ENCODE results near the gene MPHOSPH8. TPM values are rescaled to one million over a fixed set of nuclear protein-coding genes. Genes with fewer than 3 reads are reported as not detected.

Gene MPHOSPH8
- polyA plus RNA-seq, 1 donor = 56.3 TPM

GRCh38 chr13:19596960-19597361 is 36.5 kb upstream of the MPHOSPH8 start:
- 0% methylated on average over 1 of the region's 6 CpGs for WGBS (ENCODE audit: insufficient coverage, low lambda C conversion rate)
- no peak for DNase-seq
- Histone ChIP-seq H3K27ac (ENCODE audit: low read length) (no peak overlapping the region), H3K4me3 (ENCODE audit: low read length) (no peak overlapping the region), H3K27me3 (ENCODE audit: control insufficient read depth, insufficient read depth, low read length) (no peaks in the 10 kb centered on the region), H3K4me1 (ENCODE audit: control insufficient read depth, insufficient read depth, low read length) (no peaks in the 10 kb centered on the region), H3K9me3 (ENCODE audit: control insufficient read depth, low read depth, low read length) (no peaks in the 10 kb centered on the region), H3K36me3 (ENCODE audit: control insufficient read depth, insufficient read depth, low read length) (no peaks in the 10 kb centered on the region)

GRCh38 chr13:19597523-19597922 is 35.9 kb upstream of the MPHOSPH8 start:
- no peak for DNase-seq
- Histone ChIP-seq H3K36me3 (ENCODE audit: control insufficient read depth, insufficient read depth, low read length) (no peaks in the 10 kb centered on the region), H3K27ac (ENCODE audit: low read length) (no peak overlapping the region), H3K9me3 (ENCODE audit: control insufficient read depth, low read depth, low read length) (no peaks in the 10 kb centered on the region), H3K4me3 (ENCODE audit: low read length) (no peak overlapping the region), H3K27me3 (ENCODE audit: control insufficient read depth, insufficient read depth, low read length) (no peaks in the 10 kb centered on the region), H3K4me1 (ENCODE audit: control insufficient read depth, insufficient read depth, low read length) (no peaks in the 10 kb centered on the region)
- no CpG with 5 or more reads among the region's 5 CpGs for WGBS (ENCODE audit: insufficient coverage, low lambda C conversion rate)

- peak; percentile 20 to 60 for DNase-seq
- Histone ChIP-seq H3K4me3 (ENCODE audit: low read length) (peak overlapping the region; percentile 28), H3K27me3 (ENCODE audit: control insufficient read depth, insufficient read depth, low read length) (no peaks in the 10 kb centered on the region), H3K36me3 (ENCODE audit: control insufficient read depth, insufficient read depth, low read length) (no peaks in the 10 kb centered on the region), H3K4me1 (ENCODE audit: control insufficient read depth, insufficient read depth, low read length) (no peaks in the 10 kb centered on the region), H3K9me3 (ENCODE audit: control insufficient read depth, low read depth, low read length) (no peaks in the 10 kb centered on the region), H3K27ac (ENCODE audit: low read length) (no peak overlapping the region)
- WGBS (ENCODE audit: insufficient coverage, low lambda C conversion rate) = no CpG with 5 or more reads among the region's 108 CpGs
These were observed 31.4 kb upstream of the MPHOSPH8 start for GRCh38 chr13:19601749-19602725.

GRCh38 chr13:19604306-19604705 is 29.2 kb upstream of the MPHOSPH8 start:
- WGBS (ENCODE audit: insufficient coverage, low lambda C conversion rate) = no CpG with 5 or more reads among the region's 6 CpGs
- DNase-seq = no peak
- H3K36me3 ChIP-seq (ENCODE audit: control insufficient read depth, insufficient read depth, low read length) = no peaks in the 10 kb centered on the region
- H3K9me3 ChIP-seq (ENCODE audit: control insufficient read depth, low read depth, low read length) = no peaks in the 10 kb centered on the region
- no peak overlapping the region for H3K27ac ChIP-seq (ENCODE audit: low read length)
- no peaks in the 10 kb centered on the region for H3K27me3 ChIP-seq (ENCODE audit: control insufficient read depth, insufficient read depth, low read length)
- H3K4me1 ChIP-seq (ENCODE audit: control insufficient read depth, insufficient read depth, low read length) = no peaks in the 10 kb centered on the region
- H3K4me3 ChIP-seq (ENCODE audit: low read length) = no peak overlapping the region

GRCh38 chr13:19605161-19605955 is 28.1 kb upstream of the MPHOSPH8 start:
- Histone ChIP-seq H3K4me1 (ENCODE audit: control insufficient read depth, insufficient read depth, low read length) (no peaks in the 10 kb centered on the region), H3K9me3 (ENCODE audit: control insufficient read depth, low read depth, low read length) (no peaks in the 10 kb centered on the region), H3K4me3 (ENCODE audit: low read length) (no peak overlapping the region), H3K27me3 (ENCODE audit: control insufficient read depth, insufficient read depth, low read length) (no peaks in the 10 kb centered on the region), H3K36me3 (ENCODE audit: control insufficient read depth, insufficient read depth, low read length) (no peaks in the 10 kb centered on the region), H3K27ac (ENCODE audit: low read length) (no peak overlapping the region)
- 82% methylated on average over 2 of the region's 7 CpGs for WGBS (ENCODE audit: insufficient coverage, low lambda C conversion rate)
- DNase-seq = no peak

- Histone ChIP-seq H3K4me3 (ENCODE audit: low read length) (no peak overlapping the region), H3K27me3 (ENCODE audit: control insufficient read depth, insufficient read depth, low read length) (no peaks in the 10 kb centered on the region), H3K36me3 (ENCODE audit: control insufficient read depth, insufficient read depth, low read length) (no peaks in the 10 kb centered on the region), H3K27ac (ENCODE audit: low read length) (no peak overlapping the region), H3K4me1 (ENCODE audit: control insufficient read depth, insufficient read depth, low read length) (no peaks in the 10 kb centered on the region), H3K9me3 (ENCODE audit: control insufficient read depth, low read depth, low read length) (no peaks in the 10 kb centered on the region)
- no peak for DNase-seq
These were observed 27.3 kb upstream of the MPHOSPH8 start for GRCh38 chr13:19606152-19606551.

- Histone ChIP-seq H3K36me3 (ENCODE audit: control insufficient read depth, insufficient read depth, low read length) (no peaks in the 10 kb centered on the region), H3K4me3 (ENCODE audit: low read length) (no peak overlapping the region), H3K27me3 (ENCODE audit: control insufficient read depth, insufficient read depth, low read length) (no peaks in the 10 kb centered on the region), H3K9me3 (ENCODE audit: control insufficient read depth, low read depth, low read length) (no peaks in the 10 kb centered on the region), H3K4me1 (ENCODE audit: control insufficient read depth, insufficient read depth, low read length) (no peaks in the 10 kb centered on the region), H3K27ac (ENCODE audit: low read length) (no peak overlapping the region)
- 100% methylated on average over 1 of the region's 2 CpGs for WGBS (ENCODE audit: insufficient coverage, low lambda C conversion rate)
- no peak for DNase-seq
These were observed 26.7 kb upstream of the MPHOSPH8 start for GRCh38 chr13:19606737-19607136.

- no peaks in the 10 kb centered on the region for H3K36me3 ChIP-seq (ENCODE audit: control insufficient read depth, insufficient read depth, low read length)
- WGBS (ENCODE audit: insufficient coverage, low lambda C conversion rate) = 100% methylated on average over 5 of the region's 10 CpGs
- H3K27me3 ChIP-seq (ENCODE audit: control insufficient read depth, insufficient read depth, low read length) = no peaks in the 10 kb centered on the region
- H3K27ac ChIP-seq (ENCODE audit: low read length) = no peak overlapping the region
- H3K4me1 ChIP-seq (ENCODE audit: control insufficient read depth, insufficient read depth, low read length) = no peaks in the 10 kb centered on the region
- DNase-seq = no peak
- no peak overlapping the region for H3K4me3 ChIP-seq (ENCODE audit: low read length)
- H3K9me3 ChIP-seq (ENCODE audit: control insufficient read depth, low read depth, low read length) = no peaks in the 10 kb centered on the region
These were observed 25.9 kb upstream of the MPHOSPH8 start for GRCh38 chr13:19607523-19608078.

GRCh38 chr13:19618977-19619376 is 14.5 kb upstream of the MPHOSPH8 start:
- no peaks in the 10 kb centered on the region for H3K36me3 ChIP-seq (ENCODE audit: control insufficient read depth, insufficient read depth, low read length)
- no peaks in the 10 kb centered on the region for H3K9me3 ChIP-seq (ENCODE audit: control insufficient read depth, low read depth, low read length)
- no peaks in the 10 kb centered on the region for H3K4me1 ChIP-seq (ENCODE audit: control insufficient read depth, insufficient read depth, low read length)
- no peak overlapping the region for H3K27ac ChIP-seq (ENCODE audit: low read length)
- no peak overlapping the region for H3K4me3 ChIP-seq (ENCODE audit: low read length)
- no peak for DNase-seq
- H3K27me3 ChIP-seq (ENCODE audit: control insufficient read depth, insufficient read depth, low read length) = no peaks in the 10 kb centered on the region
- WGBS (ENCODE audit: insufficient coverage, low lambda C conversion rate) = 79% methylated on average over 2 of the region's 4 CpGs

- Histone ChIP-seq H3K27me3 (ENCODE audit: control insufficient read depth, insufficient read depth, low read length) (no peaks in the 10 kb centered on the region), H3K9me3 (ENCODE audit: control insufficient read depth, low read depth, low read length) (no peaks in the 10 kb centered on the region), H3K36me3 (ENCODE audit: control insufficient read depth, insufficient read depth, low read length) (no peaks in the 10 kb centered on the region), H3K4me3 (ENCODE audit: low read length) (no peak overlapping the region), H3K4me1 (ENCODE audit: control insufficient read depth, insufficient read depth, low read length) (no peaks in the 10 kb centered on the region), H3K27ac (ENCODE audit: low read length) (no peak overlapping the region)
- no CpG with 5 or more reads among the region's 3 CpGs for WGBS (ENCODE audit: insufficient coverage, low lambda C conversion rate)
- DNase-seq = no peak
These were observed 11.3 kb upstream of the MPHOSPH8 start for GRCh38 chr13:19622193-19622592.

All from large intestine (tissue), 3 donors.